Upper lobe of left lung (tissue), 6 donors: ENCODE data around the gene BET1. TPM values are rescaled to one million over a fixed set of nuclear protein-coding genes. Genes with fewer than 3 reads are reported as not detected.

Experiments
- ATAC-seq, 2 donors: fragments of 200-7000 bp; cut with Tn5 transposase; one replicate each; pipeline ENCODE4 v1.9.1; 2022; ENCODE audit warnings: mild to moderate bottlenecking in 2 of 2, moderate library complexity in 2 of 2; ENCODE audit not compliant: low FRiP score in 2 of 2
- DNase-seq, 2 donors: peaks; one replicate each; pipeline ENCODE4 v3.0.0-alpha.2; 2019 to 2020
- H3K27ac ChIP-seq, 4 donors: fragments of 200-600 bp; sonication (generic); one replicate each; pipeline ENCODE4 v1.5.1; 2016 to 2019
- H3K27me3 ChIP-seq, 4 donors: fragments of 200-600 bp; sonication (generic); one replicate each; pipeline ENCODE4 v1.5.1; 2017 to 2019
- H3K36me3 ChIP-seq, 4 donors: fragments of 200-600 bp; sonication (generic); one replicate each; pipeline ENCODE4 v1.5.1; 2016 to 2019
- H3K4me1 ChIP-seq, 4 donors: fragments of 200-600 bp; sonication (generic); one replicate each; pipeline ENCODE4 v1.5.1; 2018 to 2019
- H3K4me3 ChIP-seq, 4 donors: fragments of 200-600 bp; sonication (generic); one replicate each; pipeline ENCODE4 v1.5.1; 2017 to 2019; ENCODE audit warnings: mild to moderate bottlenecking in 2 of 4, moderate library complexity in 1 of 4
- H3K9me3 ChIP-seq, 4 donors: fragments of 200-600 bp; sonication (generic); one replicate each; pipeline ENCODE4 v1.5.1; 2018 to 2019
- CTCF ChIP-seq, 6 experiments: fragments of 450-650 bp in 4 of 6; fragments of 200-600 bp in 2 of 6; sonication (generic) in 2 of 6; IDR thresholded peaks; one replicate each; pipeline ENCODE4 v1.5.1; 2016 to 2019; ENCODE audit warnings: antibody characterized with exemption in 6 of 6
- EP300 ChIP-seq, 4 donors: sonication (generic); formaldehyde crosslinking; IDR thresholded peaks; one replicate each; pipeline ENCODE4 v1.5.1; 2017; ENCODE audit warnings: antibody characterized with exemption in 4 of 4, control low read depth in 2 of 4
- POLR2A ChIP-seq, 4 donors: fragments of 450-650 bp; IDR thresholded peaks; one replicate each; pipeline ENCODE4 v1.5.1; 2016 to 2017; ENCODE audit warnings: antibody characterized with exemption in 4 of 4, mild to moderate bottlenecking in 2 of 4
- POLR2AphosphoS5 ChIP-seq, 2 donors: sonication (generic); formaldehyde crosslinking; IDR thresholded peaks; one replicate each; pipeline ENCODE4 v1.5.1; 2017; ENCODE audit warnings: antibody characterized with exemption in 2 of 2
- whole genome bisulfite sequencing, 2 donors: methylation state at CpG; one replicate each; pipeline ENCODE4 v1.1.5; 2017 to 2018; 5-methylcytosine and 5-hydroxymethylcytosine counted together
- total RNA-seq, 6 donors: library from RNA; depleted of rRNA in 4 of 6; stranded (reverse); fragments of >200 nt in 4 of 6; gene quantifications; one replicate each; pipeline versions ENCODE4 v1.1.0 to v1.2.1, GENCODE V29; 2016 to 2021
- donor health status: DM: no; HTN: no; CAD: no; lungs with moderate emphysema.
- donor health status: DM: no; HTN: yes; CAD: no; lungs with severe emphysema.

Gene BET1
- total RNA-seq, 6 donors from 2014 or later, result 11.7 to 39.2 (median 21.1) TPM

- no peak for TF ChIP-seq CTCF (IDR thresholded peaks at IDR 0.05)
- no peak for TF ChIP-seq POLR2AphosphoS5 (IDR thresholded peaks at IDR 0.05)
- TF ChIP-seq POLR2A (IDR thresholded peaks at IDR 0.05), result no peak
- no peak for TF ChIP-seq EP300 (IDR thresholded peaks at IDR 0.05)
- Histone ChIP-seq H3K27me3 (no peaks in the 10 kb centered on the region), H3K4me3 (no peak overlapping the region), H3K9me3 (no peaks in the 10 kb centered on the region), H3K4me1 (no peaks in the 10 kb centered on the region), H3K36me3 (no peaks in the 10 kb centered on the region), H3K27ac (no peak overlapping the region)
- ATAC-seq, result no peak
- DNase-seq, result no peak
- 55 to 72% methylated on average over 1 of the region's 1 CpG for WGBS, 2 donors
Measured at GRCh38 chr7:94043299-94043698, 39.1 kb upstream of the BET1 start.

- Histone ChIP-seq H3K27me3 (no peaks in the 10 kb centered on the region), H3K9me3 (no peaks in the 10 kb centered on the region), H3K4me1 (no peaks in the 10 kb centered on the region), H3K4me3 (no peak overlapping the region), H3K36me3 (no peaks in the 10 kb centered on the region), H3K27ac (no peak overlapping the region)
- 80 to 85% methylated on average over 3 of the region's 3 CpGs for whole genome bisulfite sequencing, 2 donors
- no peak for DNase-seq
- TF ChIP-seq POLR2A (IDR thresholded peaks at IDR 0.05), result no peak
- no peak for TF ChIP-seq POLR2AphosphoS5 (IDR thresholded peaks at IDR 0.05)
- no peak for TF ChIP-seq EP300 (IDR thresholded peaks at IDR 0.05)
- no peak for TF ChIP-seq CTCF (IDR thresholded peaks at IDR 0.05)
- ATAC-seq, result no peak
Measured at GRCh38 chr7:94042381-94042780, 38.2 kb upstream of the BET1 start.

- Histone ChIP-seq H3K4me3 (no peak overlapping the region), H3K4me1 (no peaks in the 10 kb centered on the region), H3K9me3 (no peaks in the 10 kb centered on the region), H3K27me3 (no peaks in the 10 kb centered on the region), H3K27ac (no peak overlapping the region), H3K36me3 (no peaks in the 10 kb centered on the region)
- DNase-seq (no peak), ATAC-seq (no peak)
- no peak for TF ChIP-seq EP300 (IDR thresholded peaks at IDR 0.05)
- no peak for TF ChIP-seq POLR2A (IDR thresholded peaks at IDR 0.05)
- no peak for TF ChIP-seq POLR2AphosphoS5 (IDR thresholded peaks at IDR 0.05)
- no peak for TF ChIP-seq CTCF (IDR thresholded peaks at IDR 0.05)
Measured at GRCh38 chr7:94041529-94041928, 37.4 kb upstream of the BET1 start.

- no peaks in the 10 kb centered on the region for H3K27me3 ChIP-seq
- WGBS, 2 donors, result 43 to 44% methylated on average over 2 of the region's 2 CpGs
Measured at GRCh38 chr7:94040254-94040653, 36.1 kb upstream of the BET1 start.

More at GRCh38 chr7:94040254-94040653, 36.1 kb upstream of the BET1 start:
- Histone ChIP-seq H3K4me3 (no peak overlapping the region), H3K27ac (no peak overlapping the region), H3K9me3 (no peaks in the 10 kb centered on the region), H3K4me1 (no peaks in the 10 kb centered on the region), H3K36me3 (no peaks in the 10 kb centered on the region)
- DNase-seq (no peak), ATAC-seq (no peak)
- TF ChIP-seq CTCF (IDR thresholded peaks at IDR 0.05), result no peak
- no peak for TF ChIP-seq EP300 (IDR thresholded peaks at IDR 0.05)
- TF ChIP-seq POLR2A (IDR thresholded peaks at IDR 0.05), result no peak
- TF ChIP-seq POLR2AphosphoS5 (IDR thresholded peaks at IDR 0.05), result no peak
